WTC11 (cell line): Measurements from ENCODE around the gene RLN3. TPM values are rescaled to one million over a fixed set of nuclear protein-coding genes. Genes with fewer than 3 reads are reported as not detected.
A peak's percentile ranks its signal among the peaks of the same experiment; 100 is the strongest.

Experiments used
- ATAC-seq: fragments of 200-7000 bp; cut with Tn5 transposase; 2 replicates; pipeline ENCODE4 v1.10.0; 2021; ENCODE audit warnings: mild to moderate bottlenecking, moderate library complexity
- CTCF ChIA-PET: fragments of 300-600 bp; sonication (Branson Sonifier 250); formaldehyde crosslinking; loops from one replicate; lab custom pipeline; 2021; ENCODE audit warnings: antibody characterized with exemption; lab: Charles Lee
- POLR2A ChIA-PET: fragments of 350-600 bp; sonication (Branson Sonifier 250); formaldehyde crosslinking; loops from one replicate; lab custom pipeline; 2021; ENCODE audit warnings: antibody characterized with exemption; lab: Charles Lee
- DNase-seq: peaks from one replicate; pipeline ENCODE4 v3.0.0; 2021; ENCODE audit warnings: low spot score
- H3K27ac Mint-ChIP-seq: 2 replicates; pipeline ENCODE4 v1.8.0; 2021; ENCODE audit warnings: mixed read lengths
- H3K27me3 Mint-ChIP-seq: 2 replicates; pipeline ENCODE4 v1.8.0; 2021; ENCODE audit warnings: low read depth, mild to moderate bottlenecking, moderate library complexity, mixed read lengths
- H3K36me3 Mint-ChIP-seq: 2 replicates; pipeline ENCODE4 v1.8.0; 2021; ENCODE audit warnings: mixed read lengths
- H3K4me1 Mint-ChIP-seq: 2 replicates; pipeline ENCODE4 v1.8.0; 2022; ENCODE audit warnings: mixed read lengths
- H3K4me3 Mint-ChIP-seq: 2 replicates; pipeline ENCODE4 v1.8.0; 2021; ENCODE audit warnings: mild to moderate bottlenecking, moderate library complexity, mixed read lengths
- H3K9me3 Mint-ChIP-seq: 2 replicates; pipeline ENCODE4 v1.8.0; 2021; ENCODE audit warnings: mixed read lengths
- AFF4 ChIP-seq: sonication (generic); formaldehyde crosslinking; IDR thresholded peaks from 2 replicates; pipeline ENCODE4 v1.8.1; 2023; ENCODE audit warnings: mild to moderate bottlenecking, missing genetic modification reagents, borderline replicate concordance
- ARID4B ChIP-seq: sonication (generic); formaldehyde crosslinking; IDR thresholded peaks from 2 replicates; pipeline ENCODE4 v1.8.0; 2023; ENCODE audit warnings: missing genetic modification reagents, mild to moderate bottlenecking, borderline replicate concordance
- CDX4 ChIP-seq: fragments of 250-450 bp; sonication (Bioruptor Pico); IDR thresholded peaks from 2 replicates; pipeline ENCODE4 v1.9.0; 2021; ENCODE audit warnings: moderate library complexity, mild to moderate bottlenecking, inconsistent platforms, borderline replicate concordance
- CREB1 ChIP-seq: sonication (generic); formaldehyde crosslinking; IDR thresholded peaks from 2 replicates; pipeline ENCODE4 v1.8.0; 2023; ENCODE audit warnings: mild to moderate bottlenecking, missing genetic modification reagents
- CREM ChIP-seq: sonication (generic); formaldehyde crosslinking; IDR thresholded peaks from 2 replicates; pipeline ENCODE4 v1.8.1; 2022; ENCODE audit warnings: mild to moderate bottlenecking, missing genetic modification reagents, moderate library complexity
- E2F4 ChIP-seq: sonication (generic); formaldehyde crosslinking; IDR thresholded peaks from 2 replicates; pipeline ENCODE4 v1.8.1; 2022; ENCODE audit warnings: low read depth, mild to moderate bottlenecking, moderate library complexity, missing genetic modification reagents, borderline replicate concordance
- ETV6 ChIP-seq: sonication (generic); formaldehyde crosslinking; IDR thresholded peaks from 2 replicates; pipeline ENCODE4 v1.8.1; 2022; ENCODE audit warnings: mild to moderate bottlenecking, missing genetic modification reagents
- FOXP4 ChIP-seq: sonication (generic); formaldehyde crosslinking; IDR thresholded peaks from 2 replicates; pipeline ENCODE4 v1.8.0; 2022; ENCODE audit warnings: mild to moderate bottlenecking, missing genetic modification reagents
- KAT7 ChIP-seq: sonication (generic); formaldehyde crosslinking; IDR thresholded peaks from 2 replicates; pipeline ENCODE4 v1.8.1; 2023; ENCODE audit warnings: missing genetic modification reagents, mild to moderate bottlenecking, borderline replicate concordance
- MAX ChIP-seq: sonication (generic); formaldehyde crosslinking; IDR thresholded peaks from 2 replicates; pipeline ENCODE4 v1.8.0; 2022; ENCODE audit warnings: mild to moderate bottlenecking, missing genetic modification reagents
- NR2C2 ChIP-seq: sonication (generic); formaldehyde crosslinking; IDR thresholded peaks from 2 replicates; pipeline ENCODE4 v1.8.0; 2022; ENCODE audit warnings: mild to moderate bottlenecking, missing genetic modification reagents
- OVOL2 ChIP-seq: fragments of 250-450 bp; sonication (Bioruptor Pico); IDR thresholded peaks from 2 replicates; pipeline ENCODE4 v1.9.0; 2021; ENCODE audit warnings: mild to moderate bottlenecking, borderline replicate concordance
- USF1 ChIP-seq: sonication (generic); formaldehyde crosslinking; IDR thresholded peaks from 2 replicates; pipeline ENCODE4 v1.8.0; 2022; ENCODE audit warnings: mild to moderate bottlenecking, missing genetic modification reagents
- ZNF232 ChIP-seq: sonication (generic); formaldehyde crosslinking; IDR thresholded peaks from 2 replicates; pipeline ENCODE4 v1.8.0; 2022; ENCODE audit warnings: mild to moderate bottlenecking, missing genetic modification reagents
- ZNF423 ChIP-seq: fragments of 250-450 bp; sonication (Bioruptor Pico); IDR thresholded peaks from 2 replicates; pipeline ENCODE4 v2.1.2; 2022; ENCODE audit warnings: mild to moderate bottlenecking, moderate library complexity
- ZNF512 ChIP-seq: sonication (generic); formaldehyde crosslinking; IDR thresholded peaks from 2 replicates; pipeline ENCODE4 v1.8.1; 2022; ENCODE audit warnings: missing genetic modification reagents, borderline replicate concordance
- total RNA-seq: library from RNA; stranded (reverse); gene quantifications from 3 replicates; pipeline ENCODE4 v1.2.3, GENCODE V29; 2021

RLN3 gene
- total RNA-seq, 1 experiment from 2014 or later = not detected

GRCh38 chr19:13985771-13986347, 42.1 kb upstream of the RLN3 start (continued):
- TF ChIP-seq ARID4B (CRISPR knock-in tag) = no peak
- TF ChIP-seq, all 79 proteins: peak for 6

GRCh38 chr19:13986348-13986904, 41.5 kb upstream of the RLN3 start:
- Mint-ChIP-seq H3K27ac (peak overlapping the region; percentile 45; the same call in 1 of the 2 replicates), H3K36me3 (0 out of 2 replicates have a peak, but pooled peaks cover 4% of the 10 kb centered on the region), H3K4me3 (peak overlapping the region; percentile 43), H3K4me1 (peaks cover 63% of the 10 kb centered on the region), H3K27me3 (no peaks in the 10 kb centered on the region), H3K9me3 (no peaks in the 10 kb centered on the region)
- DNase-seq (peak; percentile 83), ATAC-seq (peak; percentile 69)
- CTCF ChIA-PET = interaction anchor here (1.1 to 3.4 kb wide), 4 partner anchors 8 to 70 kb away, joined by 3 to 15 read pairs (median 4); partner anchors contain the start of gene IL27RA
- POLR2A ChIA-PET = interaction anchor here (0.5 to 1.5 kb wide), 4 partner anchors 8 to 58 kb away, joined by 3 to 6 read pairs (median 4); no protein-coding TSS in a partner anchor
- TF ChIP-seq CREM (CRISPR knock-in tag) (0 out of 2 replicates have a peak, but pooled peaks have one; percentile 3), KAT7 (CRISPR knock-in tag) (no peak), MAX (peak; percentile 88), NR2C2 (CRISPR knock-in tag) (no peak), ZNF423 (no peak; the same call in 1 of the 2 replicates), USF1 (CRISPR knock-in tag) (no peak), ETV6 (CRISPR knock-in tag) (peak; percentile 66; the same call in 1 of the 2 replicates), E2F4 (CRISPR knock-in tag) (no peak), FOXP4 (CRISPR knock-in tag) (peak; percentile 71; the same call in 1 of the 2 replicates), CREB1 (CRISPR knock-in tag) (peak; percentile 52; the same call in 1 of the 2 replicates), AFF4 (CRISPR knock-in tag) (no peak), OVOL2 (CRISPR knock-in tag) (no peak), ZNF512 (no peak), CDX4 (CRISPR knock-in tag) (no peak), ZNF232 (peak; percentile 53; the same call in 1 of the 2 replicates)
